Osteoblast (primary cell): ENCODE results near the gene RNF227. TPM values are rescaled to one million over a fixed set of nuclear protein-coding genes. Genes with fewer than 3 reads are reported as not detected.

Source experiments
- DNase-seq: peaks from one replicate; pipeline ENCODE4 v3.0.0; 2011; ENCODE audit warnings: low spot score, mixed read lengths; ENCODE audit not compliant: insufficient read length; ENCODE audit errors: missing footprints
- H2AFZ ChIP-seq: 2 replicates; pipeline ENCODE4 v1.6.0; 2011; ENCODE audit warnings: mild to moderate bottlenecking, low read length
- H3K27ac ChIP-seq: 2 replicates; pipeline ENCODE4 v1.5.1; 2011; ENCODE audit warnings: mild to moderate bottlenecking, low read depth, low read length, moderate library complexity
- H3K27me3 ChIP-seq: 2 replicates; pipeline ENCODE4 v1.6.0; 2012; ENCODE audit warnings: mild to moderate bottlenecking, control low read depth, inconsistent platforms, low read length, moderate library complexity; ENCODE audit not compliant: insufficient read depth
- H3K36me3 ChIP-seq: 2 replicates; pipeline ENCODE4 v1.5.1; 2011; ENCODE audit warnings: mild to moderate bottlenecking, low read length, control low read depth, moderate library complexity; ENCODE audit not compliant: insufficient read depth
- H3K4me1 ChIP-seq: 2 replicates; pipeline ENCODE4 v1.5.1; 2011; ENCODE audit warnings: mild to moderate bottlenecking, low read length, control low read depth, moderate library complexity; ENCODE audit not compliant: insufficient read depth
- H3K4me2 ChIP-seq: 2 replicates; pipeline ENCODE4 v1.6.0; 2011; ENCODE audit warnings: mild to moderate bottlenecking, low read length; ENCODE audit not compliant: insufficient read depth
- H3K4me3 ChIP-seq: fragments of 200-600 bp; sonication (generic); 3 replicates; pipeline ENCODE4 v1.5.1; 2012; ENCODE audit warnings: mild to moderate bottlenecking, low read length, inconsistent platforms; ENCODE audit not compliant: insufficient read depth
- H3K79me2 ChIP-seq: 2 replicates; pipeline ENCODE4 v1.6.0; 2012; ENCODE audit warnings: mild to moderate bottlenecking, low read length, control low read depth, inconsistent platforms; ENCODE audit not compliant: insufficient read depth
- H3K9me3 ChIP-seq: 2 replicates; pipeline ENCODE4 v1.5.1; 2011; ENCODE audit warnings: low read depth, low read length, control low read depth
- H4K20me1 ChIP-seq: 2 replicates; pipeline ENCODE4 v1.6.0; 2012; ENCODE audit warnings: mild to moderate bottlenecking, low read length, control low read depth; ENCODE audit not compliant: insufficient read depth
- total RNA-seq: library from RNA; depleted of rRNA; stranded (reverse); fragments of >200 nt; gene quantifications from 2 replicates; pipeline ENCODE4 v1.2.3, GENCODE V29; 2012
- TF ChIP-seq, protein P1 (sequence below): IDR thresholded peaks from 2 replicates; pipeline ENCODE4 v1.5.1; 2011; ENCODE audit warnings: mild to moderate bottlenecking, low read depth, low read length, moderate library complexity; ENCODE audit errors: extremely low read depth

RNF227 gene
- total RNA-seq, 1 donor, result 3.6 TPM

- H3K4me1 ChIP-seq, result peaks cover 7% of the 10 kb centered on the region
- no peak overlapping the region for H3K27ac ChIP-seq
- H3K36me3 ChIP-seq, result peaks cover 48% of the 10 kb centered on the region
- H2AFZ ChIP-seq, result no peak overlapping the region
- no peaks in the 10 kb centered on the region for H3K9me3 ChIP-seq
- no peak overlapping the region for H3K4me2 ChIP-seq
- TF ChIP-seq, protein P1, sequence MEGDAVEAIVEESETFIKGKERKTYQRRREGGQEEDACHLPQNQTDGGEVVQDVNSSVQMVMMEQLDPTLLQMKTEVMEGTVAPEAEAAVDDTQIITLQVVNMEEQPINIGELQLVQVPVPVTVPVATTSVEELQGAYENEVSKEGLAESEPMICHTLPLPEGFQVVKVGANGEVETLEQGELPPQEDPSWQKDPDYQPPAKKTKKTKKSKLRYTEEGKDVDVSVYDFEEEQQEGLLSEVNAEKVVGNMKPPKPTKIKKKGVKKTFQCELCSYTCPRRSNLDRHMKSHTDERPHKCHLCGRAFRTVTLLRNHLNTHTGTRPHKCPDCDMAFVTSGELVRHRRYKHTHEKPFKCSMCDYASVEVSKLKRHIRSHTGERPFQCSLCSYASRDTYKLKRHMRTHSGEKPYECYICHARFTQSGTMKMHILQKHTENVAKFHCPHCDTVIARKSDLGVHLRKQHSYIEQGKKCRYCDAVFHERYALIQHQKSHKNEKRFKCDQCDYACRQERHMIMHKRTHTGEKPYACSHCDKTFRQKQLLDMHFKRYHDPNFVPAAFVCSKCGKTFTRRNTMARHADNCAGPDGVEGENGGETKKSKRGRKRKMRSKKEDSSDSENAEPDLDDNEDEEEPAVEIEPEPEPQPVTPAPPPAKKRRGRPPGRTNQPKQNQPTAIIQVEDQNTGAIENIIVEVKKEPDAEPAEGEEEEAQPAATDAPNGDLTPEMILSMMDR, result no peak
- no peak overlapping the region for H3K4me3 ChIP-seq
- H3K79me2 ChIP-seq, result no peaks in the 10 kb centered on the region
- H3K27me3 ChIP-seq, result no peaks in the 10 kb centered on the region
- H4K20me1 ChIP-seq, result no peaks in the 10 kb centered on the region
- no peak for DNase-seq
Measured at GRCh38 chr17:7950578-7950977, 34.5 kb upstream of the RNF227 start.

DNA sequence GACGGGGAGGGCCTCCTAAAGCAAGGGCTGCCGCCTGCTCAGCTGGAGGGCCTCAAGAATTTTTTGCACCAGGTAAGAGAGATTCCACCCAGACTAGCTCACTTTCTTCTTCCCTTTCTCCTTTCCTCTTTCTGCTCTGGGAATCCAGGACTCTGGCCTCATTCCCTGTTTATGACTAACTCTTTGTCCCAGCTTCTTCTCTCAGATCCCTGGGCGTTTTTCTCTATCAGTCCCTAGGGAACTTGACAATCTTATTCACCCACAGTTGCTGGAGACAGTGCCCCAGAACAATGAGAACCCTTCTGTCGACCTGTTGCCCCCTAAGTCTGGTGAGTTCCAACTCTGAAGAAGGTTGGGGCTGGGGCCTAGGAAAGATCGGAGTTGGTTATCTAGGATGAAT, 31.6 kb upstream of the RNF227 start:
- peak; percentile 89 for DNase-seq

GRCh38 chr17:7946441-7946840, 30.4 kb upstream of the RNF227 start:
- peaks cover 71% of the 10 kb centered on the region for H3K36me3 ChIP-seq
- no peaks in the 10 kb centered on the region for H3K27me3 ChIP-seq
- H3K27ac ChIP-seq, result no peak overlapping the region
- no peak for DNase-seq
- no peaks in the 10 kb centered on the region for H3K79me2 ChIP-seq
- peaks cover 7% of the 10 kb centered on the region for H3K4me1 ChIP-seq
- no peak overlapping the region for H2AFZ ChIP-seq
- TF ChIP-seq, protein P1, result no peak
- H4K20me1 ChIP-seq, result no peaks in the 10 kb centered on the region
- no peak overlapping the region for H3K4me2 ChIP-seq
- H3K4me3 ChIP-seq, result no peak overlapping the region
- no peaks in the 10 kb centered on the region for H3K9me3 ChIP-seq

More for the DNA sequence above, 31.6 kb upstream of the RNF227 start:
- H2AFZ ChIP-seq, result no peak overlapping the region
- H3K9me3 ChIP-seq, result no peaks in the 10 kb centered on the region
- no peak overlapping the region for H3K4me2 ChIP-seq
- TF ChIP-seq, protein P1, result no peak
- peaks cover 71% of the 10 kb centered on the region for H3K36me3 ChIP-seq
- H3K27me3 ChIP-seq, result no peaks in the 10 kb centered on the region
- no peak overlapping the region for H3K27ac ChIP-seq
- H3K4me3 ChIP-seq, result no peak overlapping the region
- no peaks in the 10 kb centered on the region for H4K20me1 ChIP-seq
- H3K4me1 ChIP-seq, result peaks cover 7% of the 10 kb centered on the region
- H3K79me2 ChIP-seq, result no peaks in the 10 kb centered on the region

GRCh38 chr17:7945651-7946050, 29.6 kb upstream of the RNF227 start:
- DNase-seq, result no peak
- H3K27ac ChIP-seq, result no peak overlapping the region
- H3K4me1 ChIP-seq, result peaks cover 7% of the 10 kb centered on the region
- H3K9me3 ChIP-seq, result no peaks in the 10 kb centered on the region
- no peak overlapping the region for H2AFZ ChIP-seq
- H3K79me2 ChIP-seq, result no peaks in the 10 kb centered on the region
- H3K4me2 ChIP-seq, result no peak overlapping the region
- TF ChIP-seq, protein P1, result no peak
- peaks cover 76% of the 10 kb centered on the region for H3K36me3 ChIP-seq
- H4K20me1 ChIP-seq, result no peaks in the 10 kb centered on the region
- H3K27me3 ChIP-seq, result no peaks in the 10 kb centered on the region
- no peak overlapping the region for H3K4me3 ChIP-seq
